Measurements from ENCODE around the gene MRPS18A.

DNA sequence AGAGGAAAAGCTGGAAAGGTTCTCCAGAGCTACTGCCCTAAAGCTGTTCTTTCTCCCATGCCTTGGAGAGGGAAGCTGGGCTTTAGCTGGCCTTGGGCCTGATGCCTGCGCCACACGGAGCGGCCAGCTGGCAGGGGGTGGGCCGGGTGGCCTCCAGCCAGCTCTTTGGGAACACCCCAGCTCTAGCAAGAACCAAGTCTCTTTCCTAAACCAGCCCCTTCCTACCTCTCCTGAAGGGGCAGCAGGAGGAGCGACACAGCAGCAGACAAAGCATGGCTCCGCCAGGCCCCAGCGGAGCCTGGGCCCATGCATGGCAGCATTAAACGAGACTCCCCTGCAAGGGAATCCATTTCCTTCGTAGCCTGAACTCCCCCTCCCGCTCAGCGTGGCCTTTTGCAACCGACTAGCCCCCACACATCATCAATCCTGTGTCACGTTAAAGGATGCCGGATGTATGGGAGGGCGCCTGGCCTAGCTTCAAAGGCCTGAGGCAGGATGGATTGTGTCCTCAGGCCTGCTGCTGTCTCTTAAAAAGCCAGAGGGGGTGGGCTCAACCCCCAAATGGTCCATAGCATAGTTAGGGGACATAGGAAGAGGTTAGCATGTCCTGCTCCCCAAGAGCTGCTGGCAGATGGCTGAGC is 14.0 kb downstream of the MRPS18A start:
- TF ChIP-seq, protein P1, sequence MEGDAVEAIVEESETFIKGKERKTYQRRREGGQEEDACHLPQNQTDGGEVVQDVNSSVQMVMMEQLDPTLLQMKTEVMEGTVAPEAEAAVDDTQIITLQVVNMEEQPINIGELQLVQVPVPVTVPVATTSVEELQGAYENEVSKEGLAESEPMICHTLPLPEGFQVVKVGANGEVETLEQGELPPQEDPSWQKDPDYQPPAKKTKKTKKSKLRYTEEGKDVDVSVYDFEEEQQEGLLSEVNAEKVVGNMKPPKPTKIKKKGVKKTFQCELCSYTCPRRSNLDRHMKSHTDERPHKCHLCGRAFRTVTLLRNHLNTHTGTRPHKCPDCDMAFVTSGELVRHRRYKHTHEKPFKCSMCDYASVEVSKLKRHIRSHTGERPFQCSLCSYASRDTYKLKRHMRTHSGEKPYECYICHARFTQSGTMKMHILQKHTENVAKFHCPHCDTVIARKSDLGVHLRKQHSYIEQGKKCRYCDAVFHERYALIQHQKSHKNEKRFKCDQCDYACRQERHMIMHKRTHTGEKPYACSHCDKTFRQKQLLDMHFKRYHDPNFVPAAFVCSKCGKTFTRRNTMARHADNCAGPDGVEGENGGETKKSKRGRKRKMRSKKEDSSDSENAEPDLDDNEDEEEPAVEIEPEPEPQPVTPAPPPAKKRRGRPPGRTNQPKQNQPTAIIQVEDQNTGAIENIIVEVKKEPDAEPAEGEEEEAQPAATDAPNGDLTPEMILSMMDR (IDR thresholded peaks at IDR 0.05) = no peak
- TF ChIP-seq POLR2A (IDR thresholded peaks at IDR 0.05) (no peak), EP300 (IDR thresholded peaks at IDR 0.05) (no peak)
